HG03571 (cell line): ENCODE measurements around the gene CBFA2T3.

Experiments used
- ATAC-seq: cut with Tn5 transposase; IDR thresholded peaks from one replicate; pipeline ENCODE4 v1.9.1; 2021; ENCODE audit not compliant: unreplicated experiment

CBFA2T3 gene

DNA sequence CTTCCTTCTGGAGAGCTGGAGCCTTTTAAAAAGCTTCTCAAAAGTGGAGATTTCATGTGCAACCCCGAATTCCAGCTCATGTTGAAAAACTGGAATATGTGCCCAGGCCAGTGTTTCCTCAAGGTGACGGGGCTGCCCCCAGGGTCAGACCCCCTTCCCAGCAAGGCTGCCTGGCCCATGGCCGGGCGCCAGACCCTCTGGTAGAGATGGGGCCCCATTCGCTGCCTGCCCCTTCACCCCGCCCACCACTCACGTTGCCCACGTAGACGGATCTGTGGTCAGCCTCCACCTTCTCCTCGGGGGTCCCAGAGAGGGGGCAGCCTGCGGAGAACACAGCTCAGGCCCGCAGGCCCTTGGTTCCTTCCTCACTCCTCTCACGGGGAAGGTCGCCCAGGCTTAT is 111.7 kb downstream of the CBFA2T3 start:
- no peak for ATAC-seq

DNA sequence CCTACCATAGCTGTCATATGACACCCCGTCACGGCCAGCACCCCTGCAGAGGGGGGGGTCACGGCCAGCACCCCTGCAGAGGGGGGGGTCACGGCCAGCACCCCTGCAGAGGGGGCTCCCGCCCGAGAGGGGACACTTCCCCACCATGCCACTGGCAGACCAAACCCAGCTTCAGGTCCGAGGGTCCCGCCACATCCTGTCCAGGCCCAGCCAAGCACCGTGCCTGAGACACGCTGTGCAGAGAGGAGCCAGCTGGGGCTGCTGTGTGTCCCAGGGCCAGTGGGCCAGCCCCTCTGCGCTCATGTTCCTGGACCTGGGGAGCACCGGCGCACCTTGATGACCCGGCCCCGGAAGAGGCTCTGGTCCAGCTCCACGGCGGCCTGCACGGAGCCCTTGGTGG is 112.5 kb downstream of the CBFA2T3 start:
- no peak for ATAC-seq

DNA sequence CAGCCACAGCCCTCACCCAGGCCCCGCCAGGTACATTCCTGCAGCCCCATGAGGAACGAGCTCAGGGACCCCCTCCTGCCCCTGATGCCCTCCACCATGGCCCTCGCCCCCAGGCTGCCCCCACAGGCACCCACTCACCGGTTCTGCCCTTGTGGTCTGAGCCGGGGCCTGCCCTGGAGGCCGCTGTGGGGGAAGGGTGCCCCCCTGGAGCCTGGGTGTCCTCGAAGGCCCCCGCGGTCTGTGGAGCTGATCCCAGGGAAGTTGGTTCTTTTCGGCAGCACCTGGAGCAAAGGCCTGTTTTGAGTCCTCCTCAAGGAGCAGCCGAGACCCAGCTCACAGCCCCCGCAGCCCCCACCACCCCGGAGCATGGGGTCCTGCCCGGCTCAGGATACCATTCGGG is 112.9 kb downstream of the CBFA2T3 start:
- no peak for ATAC-seq

DNA sequence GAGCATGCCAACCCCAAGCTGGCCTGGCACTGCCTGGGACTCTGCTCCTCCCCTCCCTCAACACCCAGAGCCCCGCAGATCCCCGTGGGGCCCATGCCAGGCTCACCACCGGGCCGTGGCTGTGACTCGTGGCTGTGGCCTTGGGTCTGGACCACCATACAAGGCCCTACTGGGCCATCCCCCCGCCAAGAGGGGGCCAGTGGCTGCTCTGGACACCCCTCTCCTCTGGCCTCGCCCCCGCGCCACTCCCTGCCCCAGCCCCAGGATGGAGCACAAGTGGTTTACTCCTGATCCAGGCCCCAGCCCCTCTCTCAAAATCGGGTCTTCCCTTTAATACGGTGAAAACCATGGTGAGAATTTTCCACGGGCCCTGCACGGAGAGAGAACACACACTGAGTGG is 113.6 kb downstream of the CBFA2T3 start:
- no peak for ATAC-seq

DNA sequence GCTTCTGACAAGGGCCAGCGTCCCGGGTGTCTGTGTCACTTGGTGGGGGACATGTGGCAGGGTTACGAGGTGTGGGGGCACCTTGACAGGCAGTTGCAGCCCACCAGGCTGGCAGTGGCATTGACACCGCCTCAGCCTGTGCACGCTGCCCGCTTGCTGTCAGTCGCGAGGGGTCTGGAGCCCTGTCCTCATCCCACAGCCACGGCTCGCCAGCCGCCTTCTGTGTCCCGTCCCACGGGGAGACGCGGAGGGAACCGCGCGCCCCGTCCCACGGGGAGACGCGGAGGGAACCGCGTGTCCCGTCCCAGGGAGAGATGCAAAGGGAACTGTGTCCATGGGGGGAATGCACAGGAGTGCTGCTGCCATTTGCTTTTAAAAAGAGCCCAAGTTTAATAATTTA is 114.0 kb downstream of the CBFA2T3 start:
- ATAC-seq = no peak

DNA sequence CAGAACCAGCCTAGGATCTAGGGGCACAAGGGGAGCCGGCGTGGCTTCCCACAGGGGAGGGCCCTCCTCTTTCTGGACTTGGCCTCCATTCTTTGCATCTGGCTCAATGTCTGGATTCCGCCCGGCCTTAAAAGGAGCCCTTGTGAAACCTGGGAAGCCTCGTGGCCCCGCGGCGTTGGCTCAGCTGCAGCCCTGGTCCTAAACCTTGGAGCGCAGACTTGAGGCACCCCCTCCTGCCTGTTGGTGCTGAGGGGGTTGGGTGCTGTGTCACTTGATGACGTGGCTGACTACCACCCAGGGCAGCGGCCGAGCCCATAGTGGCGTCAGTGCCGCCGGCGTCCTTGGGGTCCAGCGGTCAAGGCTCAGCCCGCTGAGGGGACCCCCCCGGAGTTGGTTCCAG is 115.6 kb downstream of the CBFA2T3 start:
- no peak for ATAC-seq

DNA sequence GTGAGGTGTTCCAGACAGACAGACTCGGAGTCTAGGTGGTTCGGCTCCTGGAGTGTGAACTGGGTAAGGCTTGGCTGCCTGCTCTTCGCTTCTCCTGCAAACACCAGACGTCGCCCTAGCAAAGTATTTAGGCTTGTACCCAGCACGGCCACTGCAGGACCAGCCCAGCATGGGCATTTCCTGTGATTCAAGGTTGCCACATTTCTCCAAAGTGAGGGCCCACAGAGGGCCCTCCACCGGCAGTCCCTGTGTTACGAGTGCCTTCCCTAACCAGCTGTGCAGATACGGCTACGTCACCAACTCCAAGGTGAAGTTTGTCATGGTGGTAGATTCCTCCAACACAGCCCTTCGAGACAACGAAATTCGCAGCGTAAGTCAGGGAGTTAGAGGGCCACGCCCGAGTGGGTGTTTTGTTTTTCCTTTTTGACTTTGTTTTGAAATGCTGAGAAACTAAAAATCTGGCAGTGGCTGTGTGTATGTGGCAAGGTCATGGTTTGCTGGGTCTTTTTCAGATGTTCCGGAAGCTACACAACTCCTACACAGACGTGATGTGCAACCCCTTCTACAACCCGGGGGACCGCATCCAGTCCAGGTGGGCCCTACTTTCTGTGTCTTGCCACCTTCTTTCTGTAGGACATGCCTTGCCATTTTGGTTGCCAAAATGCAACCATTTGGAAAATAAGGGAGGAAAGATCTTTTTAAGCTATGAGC is 117.5 kb downstream of the CBFA2T3 start:
- no peak for ATAC-seq

DNA sequence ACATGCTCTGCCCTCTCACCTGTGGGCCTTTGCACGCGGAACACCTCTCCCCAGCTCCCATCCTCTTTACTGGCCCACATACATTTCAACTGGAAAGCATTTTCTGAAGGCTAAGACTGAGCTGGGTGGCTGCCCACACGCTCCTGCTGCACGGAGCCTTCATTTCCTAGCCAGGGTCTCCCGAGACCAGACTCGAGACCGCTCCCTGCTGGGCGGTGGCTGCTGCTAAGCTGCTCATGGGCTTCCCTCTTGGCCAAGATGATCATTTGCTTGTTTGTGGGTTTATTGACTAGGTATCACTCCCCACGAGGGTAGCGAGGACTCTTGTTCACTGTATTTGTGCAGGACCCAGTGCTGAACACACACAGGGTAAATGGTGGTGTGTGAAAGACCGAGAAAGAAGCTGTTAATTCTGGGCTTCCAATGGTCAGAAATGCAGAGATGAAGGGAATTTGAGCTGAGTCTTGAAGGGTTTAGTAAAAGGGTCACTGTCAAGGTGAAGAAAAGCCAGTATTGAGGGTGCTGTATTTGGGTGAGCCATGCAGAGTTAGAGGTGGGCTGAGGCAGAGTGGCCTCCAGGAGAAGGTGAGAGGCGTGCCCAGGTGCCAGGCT is 119.2 kb downstream of the CBFA2T3 start:
- ATAC-seq = no peak

DNA sequence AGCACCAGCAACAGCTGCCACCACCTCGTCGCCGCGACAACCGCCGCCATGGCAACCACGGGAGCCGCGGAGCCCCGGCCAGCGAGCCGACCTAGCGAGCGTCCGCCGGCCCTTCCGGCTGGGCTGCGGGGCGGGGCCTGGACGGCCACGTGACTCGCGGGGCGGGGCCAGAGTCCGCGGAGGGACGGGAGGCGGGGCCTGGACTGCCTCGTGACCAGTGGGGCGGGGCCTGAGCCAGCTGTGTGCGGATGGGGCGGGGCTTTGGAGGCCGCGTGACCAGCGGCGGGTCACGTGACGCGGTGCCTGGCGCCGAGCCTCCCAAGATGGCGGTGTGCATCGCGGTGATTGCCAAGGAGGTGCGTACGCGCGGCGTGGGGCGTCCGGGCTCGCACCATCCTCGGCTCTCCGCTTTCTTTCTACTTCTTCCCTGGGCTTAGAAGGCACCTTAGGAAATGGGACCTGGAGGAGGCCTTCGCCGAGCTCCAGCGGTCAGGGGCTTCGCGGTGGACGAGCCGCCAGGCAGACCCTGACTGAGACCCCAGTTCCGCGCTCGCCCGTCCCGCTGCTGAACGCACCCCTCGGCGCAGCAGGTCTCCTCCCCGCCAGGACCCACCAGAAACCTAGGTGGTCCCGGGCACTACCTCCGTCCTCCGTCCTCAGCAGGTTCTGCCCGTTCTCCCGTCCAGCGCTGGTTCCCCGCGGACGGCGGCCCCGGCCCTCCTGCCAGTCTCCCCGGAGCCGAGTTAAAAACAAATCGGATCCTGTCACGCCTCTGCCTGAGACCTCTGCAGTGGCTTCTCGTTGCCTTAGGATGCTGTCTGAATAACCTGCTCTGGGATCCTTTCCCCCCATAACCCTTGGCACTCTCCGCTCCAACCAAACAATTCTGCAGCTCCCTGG is 119.9 kb downstream of the CBFA2T3 start, which contains the start of the genes GALNS and TRAPPC2L:
TSS of gene GALNS (minus strand) at position 120 of the 900 bp plus-strand sequence. CDS start at position 50, 70 bp downstream.
TSS of gene TRAPPC2L (plus strand) at position 300 of the 900 bp plus-strand sequence. CDS start at position 324, 24 bp downstream.
- peak; percentile 58 for ATAC-seq

DNA sequence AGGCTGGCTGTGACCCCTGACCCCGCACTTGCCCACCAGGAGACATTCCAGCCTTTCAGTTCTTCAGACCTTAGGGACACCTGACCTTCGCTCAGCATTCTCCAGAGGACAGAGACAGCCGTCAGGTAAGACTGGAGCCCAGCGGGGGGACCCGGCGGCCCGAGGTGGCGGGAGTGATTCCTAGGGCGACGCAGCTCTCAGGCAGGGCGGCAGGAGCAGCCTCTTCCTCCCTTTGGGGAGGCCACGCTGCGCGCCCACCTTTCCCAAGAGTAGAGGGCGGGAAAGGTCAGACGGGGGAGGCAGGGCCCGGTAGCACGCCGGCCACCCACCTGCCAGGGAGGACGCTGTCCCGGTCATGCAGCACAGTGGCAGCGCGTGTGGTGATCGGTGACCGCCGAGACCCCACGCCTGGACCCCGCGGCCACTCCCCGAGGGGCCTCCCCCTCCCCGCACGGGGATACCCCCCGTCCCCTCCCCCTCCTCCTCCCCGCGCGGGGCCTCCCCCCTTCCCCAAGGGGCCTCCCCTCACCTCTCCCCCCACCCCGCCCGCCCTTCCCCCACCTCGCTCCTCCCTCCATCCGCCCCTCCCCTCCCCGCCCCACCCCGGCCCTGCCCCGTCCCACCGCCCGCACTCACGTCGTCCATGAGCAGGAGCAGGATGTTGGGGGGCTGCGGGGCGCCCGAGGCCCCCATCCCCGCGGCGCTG is 120.7 kb downstream of the CBFA2T3 start:
- ATAC-seq = no peak

DNA sequence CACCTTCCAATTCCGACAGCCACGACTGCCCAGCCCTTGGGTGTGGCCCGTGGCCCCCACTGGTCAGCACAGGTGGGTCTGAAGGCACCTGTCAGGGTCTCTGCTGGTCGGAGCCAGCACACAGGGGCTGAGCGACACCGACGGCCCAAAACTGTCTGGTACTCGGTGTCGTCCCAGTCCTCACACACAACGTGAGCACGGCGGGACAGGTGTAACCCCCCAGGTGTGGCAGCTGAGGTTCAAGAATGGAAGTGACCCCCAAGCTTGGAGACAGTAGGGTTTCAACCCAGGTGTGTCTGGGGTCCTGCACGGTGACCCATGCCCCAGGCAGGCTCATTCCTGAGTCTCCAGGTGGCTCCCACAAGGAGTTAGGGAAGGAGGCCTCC is 121.3 kb downstream of the CBFA2T3 start:
- ATAC-seq = no peak

DNA sequence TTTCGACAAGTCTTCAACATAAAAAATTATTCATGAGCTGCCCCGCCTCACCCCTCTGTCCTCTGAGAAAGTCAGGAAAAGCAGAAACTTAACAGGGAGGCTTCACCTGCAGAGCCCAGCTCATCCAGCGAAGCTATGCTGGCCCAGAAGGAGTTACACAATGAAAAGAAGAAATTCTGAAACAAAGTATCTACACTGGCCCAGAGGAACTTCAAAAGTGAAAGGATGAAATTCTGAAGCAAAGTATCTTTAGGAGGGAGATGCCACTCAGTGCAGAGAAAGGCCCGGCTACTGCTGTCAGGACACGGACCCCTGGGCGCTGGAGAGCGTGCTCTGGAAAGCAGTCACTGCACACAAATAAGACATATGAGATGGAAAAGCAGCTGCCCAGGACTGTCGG is 121.8 kb downstream of the CBFA2T3 start:
- no peak for ATAC-seq

DNA sequence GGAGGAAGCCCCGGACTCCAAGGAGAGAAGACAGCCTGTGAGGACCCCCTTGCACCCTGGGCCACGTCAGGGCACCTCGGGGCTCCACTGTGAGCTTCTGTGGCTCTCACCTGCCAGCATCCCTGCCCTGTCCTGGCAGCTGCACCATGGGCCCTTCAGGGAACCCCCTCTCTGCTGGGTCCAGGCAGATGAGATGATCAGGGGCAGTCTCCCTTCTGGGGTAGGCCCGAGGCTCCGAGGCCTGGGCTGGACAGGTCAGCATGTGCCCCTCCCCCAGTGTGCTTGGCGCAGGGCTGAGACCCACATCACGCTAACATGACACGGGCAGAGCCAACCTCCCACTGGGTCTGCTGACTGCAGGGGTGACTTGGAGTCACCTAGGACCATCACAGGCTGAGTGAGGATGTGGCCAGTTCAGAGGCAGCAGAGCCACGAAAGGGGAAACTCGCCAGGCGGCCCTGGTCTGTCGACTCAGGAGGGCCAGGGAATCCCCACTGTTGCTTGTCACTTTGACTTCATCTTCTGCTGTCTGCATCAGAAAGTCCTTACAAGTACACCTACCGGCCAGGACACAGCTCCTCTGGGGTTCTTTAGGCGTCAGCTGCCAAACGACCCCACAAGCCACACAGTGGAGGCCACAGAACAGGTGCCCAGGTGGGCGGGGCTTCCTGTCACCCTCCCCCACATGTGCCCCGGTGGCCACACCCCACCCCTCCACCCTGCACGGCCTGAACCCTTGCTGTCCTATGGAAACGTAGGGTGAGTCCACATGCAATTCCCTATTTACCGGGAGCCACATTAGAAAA is 122.5 kb downstream of the CBFA2T3 start:
- no peak for ATAC-seq

DNA sequence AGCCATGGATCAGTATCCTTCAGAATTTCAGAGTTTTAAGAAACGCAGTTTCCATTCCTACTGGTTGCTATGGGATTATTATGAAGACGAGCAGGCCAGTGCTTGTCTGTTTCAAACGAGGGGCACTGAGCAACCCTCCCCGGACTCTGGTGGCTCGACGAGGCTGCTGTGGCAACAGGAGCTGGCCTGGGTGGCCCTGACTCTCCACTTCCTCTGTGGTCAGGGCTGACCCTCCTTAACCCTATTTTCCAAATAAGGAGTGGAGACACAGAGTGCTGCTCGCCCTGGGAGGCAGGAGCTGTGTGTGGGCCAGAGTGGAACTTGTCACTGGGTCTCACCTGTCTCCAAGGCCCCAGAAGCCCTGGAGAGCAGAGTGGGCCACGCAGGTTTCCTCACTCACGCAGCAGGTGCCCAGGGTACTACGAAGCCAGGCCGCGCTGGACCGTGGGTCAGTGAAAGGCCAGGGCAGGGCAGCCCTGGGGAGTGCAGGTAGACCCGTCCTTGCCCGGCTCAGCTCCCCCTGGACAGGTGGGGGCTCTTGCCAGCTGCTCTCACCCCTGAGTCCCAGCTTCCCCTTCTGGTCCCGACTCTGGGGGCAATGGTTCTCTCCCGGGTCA is 123.6 kb downstream of the CBFA2T3 start:
- no peak for ATAC-seq

DNA sequence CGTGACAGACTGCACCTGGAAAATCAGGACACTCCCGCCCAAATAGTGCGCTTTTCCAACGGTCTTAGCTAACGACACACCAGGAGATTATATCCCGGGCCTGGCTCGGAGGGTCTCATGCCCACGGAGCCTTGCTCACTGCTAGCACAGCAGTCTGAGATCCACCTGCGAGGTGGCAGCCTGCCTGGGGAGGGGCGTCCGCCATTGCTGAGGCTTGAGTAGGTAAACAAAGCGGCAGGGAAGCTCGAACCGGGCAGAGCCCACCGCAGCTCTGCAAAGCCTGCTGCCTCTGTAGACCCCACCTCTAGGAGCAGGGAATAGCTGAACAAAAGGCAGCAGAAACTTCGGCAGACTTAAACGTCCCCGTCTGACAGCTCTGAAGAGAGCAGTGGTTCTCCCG is 125.4 kb downstream of the CBFA2T3 start:
- no peak for ATAC-seq

DNA sequence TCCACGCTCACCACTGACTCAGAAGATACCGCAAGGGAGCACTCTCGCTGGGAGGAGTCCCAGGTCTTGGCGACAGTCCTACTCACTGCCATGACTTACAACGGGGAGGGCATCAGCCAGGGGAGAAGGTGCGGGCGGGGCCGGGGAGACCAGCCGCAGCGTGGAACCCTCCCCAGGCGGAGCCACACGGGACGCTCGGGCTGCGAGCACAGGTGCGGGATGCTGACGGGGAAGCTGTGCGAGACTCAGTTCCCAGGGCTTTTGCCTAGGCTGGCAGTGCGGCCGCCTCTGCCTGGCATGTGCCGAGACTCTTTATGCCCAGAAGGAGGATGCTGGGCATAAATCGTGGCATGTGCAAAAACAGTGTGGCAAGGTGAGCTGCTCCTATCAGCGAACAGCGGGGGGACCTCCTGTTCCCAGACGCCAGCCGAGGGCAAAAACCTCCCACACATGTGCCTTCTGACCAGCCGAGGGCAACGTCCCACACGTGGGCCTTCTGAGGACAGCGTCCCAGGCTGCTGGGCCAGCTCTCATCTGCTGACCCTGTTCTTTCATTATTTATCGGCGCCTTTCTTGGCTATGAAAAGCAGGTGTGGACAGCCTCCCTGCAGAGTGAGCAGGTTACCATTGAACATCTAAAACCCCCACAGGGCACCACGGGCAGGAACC is 126.3 kb downstream of the CBFA2T3 start:
- no peak for ATAC-seq

DNA sequence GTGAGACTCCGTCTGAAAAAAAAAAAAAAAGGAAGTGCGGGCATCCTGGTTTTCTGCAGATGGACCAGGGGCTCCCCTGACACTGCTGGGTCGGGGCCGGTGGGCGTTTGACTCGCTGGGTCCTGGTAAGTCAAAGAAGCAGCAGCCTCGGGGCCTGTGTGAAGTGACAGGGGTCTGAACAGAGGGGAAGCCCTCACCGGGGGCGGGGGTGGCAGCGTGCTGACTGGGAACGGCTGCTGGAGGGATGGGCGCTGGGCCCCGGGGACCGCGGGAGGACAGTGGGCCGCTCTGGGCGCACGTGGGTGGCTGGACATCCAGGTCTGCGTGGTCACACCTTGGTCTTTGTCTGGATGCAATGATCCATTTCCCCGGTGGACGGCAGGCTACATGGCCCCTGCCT is 128.4 kb downstream of the CBFA2T3 start:
- ATAC-seq = no peak

DNA sequence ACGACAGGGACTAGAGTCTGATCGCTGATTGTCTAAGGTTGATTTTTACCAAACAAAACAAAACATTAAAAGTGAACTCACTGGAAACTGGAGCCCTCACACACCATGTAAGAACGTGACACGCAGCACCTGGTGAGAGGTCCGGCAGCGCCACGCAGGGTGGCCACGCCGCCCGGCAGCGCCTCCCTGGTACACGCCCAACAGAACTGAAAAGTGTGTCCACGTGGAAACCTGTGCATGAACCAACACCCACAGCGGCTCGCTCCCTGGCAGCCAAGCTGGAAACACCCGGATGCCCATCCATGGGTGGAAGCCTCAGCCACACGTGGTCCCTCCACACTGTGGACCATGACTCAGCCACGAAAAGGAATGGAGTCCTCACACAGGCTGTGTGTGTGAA is 129.4 kb downstream of the CBFA2T3 start:
- no peak for ATAC-seq

DNA sequence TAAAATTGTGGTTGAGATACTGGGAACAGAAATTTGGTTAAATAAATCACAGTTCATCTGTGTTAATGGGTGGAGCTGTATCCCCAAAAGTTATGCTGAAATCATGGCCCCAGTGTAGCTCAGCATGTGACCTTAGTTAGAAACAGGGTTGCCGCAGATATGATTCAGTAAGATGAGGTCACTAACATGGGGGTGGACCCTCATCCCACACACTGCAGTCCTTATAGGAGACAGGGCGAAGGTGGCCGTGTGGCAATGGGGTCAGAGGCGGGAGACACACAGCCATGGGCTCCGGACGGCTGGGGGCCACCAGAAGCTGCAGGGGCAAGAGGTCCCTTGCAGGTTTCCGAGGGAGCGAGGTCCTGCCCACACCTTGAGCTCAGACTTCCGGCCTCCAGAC is 130.9 kb downstream of the CBFA2T3 start:
- ATAC-seq = no peak
